Measurements from ENCODE around the gene SOWAHC. TPM values are rescaled to one million over a fixed set of nuclear protein-coding genes. Genes with fewer than 3 reads are reported as not detected.

Gene SOWAHC
- total RNA-seq, 1 experiment from 2014 or later, result 7.8 TPM

- Histone ChIP-seq H3K4me1 (no peaks in the 10 kb centered on the region), H3K36me3 (no peaks in the 10 kb centered on the region), H3K4me3 (no peak overlapping the region), H3K27ac (no peak overlapping the region), H3K27me3 (no peaks in the 10 kb centered on the region; the same call in 1 of the 2 replicates), H3K9me3 (replicated peaks) (no peaks in the 10 kb centered on the region)
- no peak for DNase-seq
Observed at GRCh38 chr2:109647636-109648035, 33.5 kb downstream of the SOWAHC start.

DNA sequence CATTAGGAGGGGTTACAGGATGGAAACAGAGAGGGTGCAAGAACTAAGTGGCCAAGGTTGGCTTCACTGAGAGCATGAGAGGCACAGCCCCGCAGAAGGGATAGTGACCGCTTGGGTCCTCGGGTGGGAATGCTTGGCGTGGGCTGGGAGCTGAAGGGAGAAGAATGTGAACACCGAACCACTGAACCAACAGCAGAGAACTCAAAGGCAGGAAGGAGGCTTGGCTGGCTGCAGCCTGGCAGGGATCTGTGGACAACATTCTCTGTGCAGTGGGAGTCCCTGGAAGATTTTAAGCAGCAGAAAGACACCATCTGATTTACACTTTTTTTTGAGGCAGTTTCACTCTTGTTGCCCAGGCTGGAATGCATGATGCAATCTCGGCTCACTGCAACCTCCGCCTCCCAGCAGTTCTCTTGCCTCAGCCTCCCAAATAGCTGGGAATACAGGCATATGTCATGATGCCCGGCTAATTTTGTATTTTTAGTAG, 33.9 kb downstream of the SOWAHC start:
- no peaks in the 10 kb centered on the region for H3K36me3 ChIP-seq
- no peaks in the 10 kb centered on the region for H3K4me1 ChIP-seq
- H3K27me3 ChIP-seq, result no peaks in the 10 kb centered on the region; the same call in 1 of the 2 replicates
- no peak overlapping the region for H3K27ac ChIP-seq
- no peak for DNase-seq
- no peak overlapping the region for H3K4me3 ChIP-seq
- no peaks in the 10 kb centered on the region for H3K9me3 ChIP-seq (replicated peaks)

DNA sequence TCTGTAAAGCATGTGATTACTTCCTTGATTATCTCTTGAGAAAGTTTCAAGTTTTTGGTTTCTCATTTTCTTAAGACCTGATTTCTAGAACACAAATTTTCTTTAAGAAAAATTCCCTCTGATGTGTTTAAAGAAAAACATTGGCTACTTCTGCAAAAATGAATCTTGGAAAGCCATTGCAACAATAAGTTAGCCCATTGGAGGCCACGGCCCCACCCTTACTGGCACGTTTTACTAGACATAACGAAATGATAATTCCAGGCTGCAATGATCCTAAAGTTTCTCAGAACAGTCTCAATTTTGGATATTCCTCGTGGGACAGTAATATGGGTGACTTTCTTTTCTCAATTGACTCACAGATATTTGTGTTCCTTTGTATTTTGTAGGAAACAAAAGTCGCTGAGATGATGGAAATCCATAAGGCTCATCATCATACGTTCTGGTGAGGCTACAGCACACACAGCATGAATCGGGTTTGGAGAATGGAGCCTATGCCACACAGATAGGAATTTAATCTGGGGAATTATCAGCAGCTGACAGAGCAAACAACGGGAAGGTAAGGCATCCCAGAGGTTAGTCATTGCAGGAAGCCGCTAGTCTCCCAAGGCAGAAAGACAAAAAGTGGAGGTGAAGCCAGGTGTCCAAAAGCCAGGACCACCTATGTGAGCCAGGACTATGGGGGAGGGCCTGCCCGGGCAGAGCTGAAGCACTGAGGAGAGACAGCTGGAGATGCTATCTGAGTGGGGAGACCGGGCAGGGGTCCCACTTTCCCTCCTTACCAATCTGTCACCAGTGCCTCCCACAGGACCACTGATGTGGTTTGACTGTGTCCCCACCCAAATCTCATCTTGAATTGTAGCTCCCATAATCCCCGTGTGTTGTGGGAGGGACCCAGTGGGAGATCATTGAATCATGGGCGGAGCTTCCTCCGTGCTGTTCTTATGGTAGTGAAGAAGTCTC, 35.9 kb downstream of the SOWAHC start:
- Histone ChIP-seq H3K27me3 (no peaks in the 10 kb centered on the region; the same call in 1 of the 2 replicates), H3K4me1 (peaks cover 1% of the 10 kb centered on the region), H3K4me3 (no peak overlapping the region), H3K36me3 (no peaks in the 10 kb centered on the region), H3K9me3 (replicated peaks) (no peaks in the 10 kb centered on the region), H3K27ac (no peak overlapping the region)
- DNase-seq, result no peak

DNA sequence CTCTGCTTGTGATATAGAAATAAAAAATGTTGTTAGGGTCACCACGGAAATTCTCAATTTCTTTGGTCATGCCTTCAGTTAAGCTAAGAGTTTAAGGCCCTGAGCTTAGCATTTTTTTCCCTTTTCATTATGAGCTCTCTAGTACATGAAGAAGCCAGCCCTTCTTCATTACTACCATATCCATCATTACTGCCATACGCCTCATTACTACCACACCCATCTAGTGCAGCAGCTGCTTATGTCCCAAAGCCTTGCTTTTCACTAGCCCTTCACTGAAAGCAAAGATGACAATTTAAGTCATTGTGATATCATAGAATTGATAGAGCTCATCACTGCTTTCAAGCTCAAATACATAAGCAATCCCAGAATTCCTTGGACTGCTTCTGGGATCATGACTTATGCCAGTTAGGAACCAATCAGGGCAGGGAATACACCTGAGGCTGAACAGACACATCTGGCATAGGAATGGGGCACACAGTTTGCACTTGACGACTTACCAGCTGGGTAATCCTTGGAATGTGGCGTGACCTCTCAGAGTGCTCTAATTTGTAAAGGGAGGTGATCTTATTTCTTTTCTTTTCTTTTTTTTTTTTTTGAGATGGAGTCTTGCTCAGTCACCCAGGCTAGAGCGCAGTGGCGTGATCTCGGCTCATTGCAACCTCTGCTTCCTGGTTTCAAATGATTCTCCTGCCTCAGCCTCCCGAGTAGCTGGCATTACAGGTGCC, 40.3 kb downstream of the SOWAHC start:
- no peaks in the 10 kb centered on the region for H3K36me3 ChIP-seq
- H3K9me3 ChIP-seq (replicated peaks), result no peaks in the 10 kb centered on the region
- H3K27ac ChIP-seq, result no peak overlapping the region
- no peak overlapping the region for H3K4me3 ChIP-seq
- H3K4me1 ChIP-seq, result peaks cover 9% of the 10 kb centered on the region
- no peak for DNase-seq
- no peaks in the 10 kb centered on the region for H3K27me3 ChIP-seq

DNA sequence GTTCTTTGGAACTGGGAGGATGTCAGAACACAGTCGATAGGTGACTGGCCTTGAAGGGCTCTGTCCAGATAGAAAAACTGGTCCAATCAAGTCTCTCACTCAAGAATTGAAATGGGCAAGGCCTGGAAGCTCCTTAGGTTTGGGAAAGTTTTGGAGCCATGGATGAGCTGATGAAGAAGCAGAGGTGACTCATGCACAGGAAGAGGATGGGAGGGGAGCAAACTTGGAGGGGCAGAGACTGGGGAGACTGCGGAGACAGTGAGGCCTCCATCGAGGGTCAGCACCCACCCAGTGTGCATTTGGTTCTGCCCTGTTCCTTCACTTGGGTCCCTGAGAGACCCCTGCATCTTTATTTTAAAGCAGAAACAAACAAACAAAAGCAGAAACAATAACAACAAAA, 41.1 kb downstream of the SOWAHC start:
- no peak for DNase-seq
- Histone ChIP-seq H3K4me1 (peaks cover 14% of the 10 kb centered on the region), H3K9me3 (replicated peaks) (no peaks in the 10 kb centered on the region), H3K4me3 (no peak overlapping the region), H3K27ac (no peak overlapping the region), H3K27me3 (no peaks in the 10 kb centered on the region), H3K36me3 (no peaks in the 10 kb centered on the region)

DNA sequence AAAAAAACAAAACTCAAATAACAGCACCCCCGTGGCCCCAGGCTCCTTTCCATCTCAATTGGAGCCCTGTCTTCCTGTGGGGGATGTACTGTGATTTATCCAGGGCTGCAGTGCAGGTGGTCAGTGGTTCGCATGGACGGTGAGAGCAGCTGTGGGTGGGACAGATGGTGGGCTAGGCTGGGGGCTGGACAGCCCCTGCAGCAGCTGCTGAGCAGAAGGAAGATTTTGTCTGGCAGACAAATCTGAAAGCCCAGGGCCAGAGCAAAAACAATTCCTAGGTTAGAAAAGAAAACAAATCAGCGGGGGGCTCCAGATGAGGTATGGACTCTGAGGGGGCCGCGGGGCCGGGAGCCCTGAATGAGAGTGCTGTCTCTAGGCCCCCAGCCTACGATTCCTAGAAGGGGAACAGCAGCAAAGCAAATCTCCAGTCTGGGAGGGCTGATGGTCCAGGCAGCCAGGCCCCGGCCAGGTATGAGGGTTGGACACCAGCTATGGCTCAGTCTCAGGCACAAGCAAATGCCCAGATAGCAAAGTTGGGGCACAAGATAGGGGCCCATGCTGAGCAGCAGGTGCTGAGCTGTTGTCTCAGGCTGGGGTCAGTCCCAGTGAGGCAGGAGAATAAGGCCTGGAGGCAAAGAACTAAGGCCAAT, 45.4 kb downstream of the SOWAHC start:
- H3K27ac ChIP-seq, result no peak overlapping the region
- DNase-seq, result peak; percentile 56 to 64
- no peaks in the 10 kb centered on the region for H3K9me3 ChIP-seq (replicated peaks)
- H3K27me3 ChIP-seq, result no peaks in the 10 kb centered on the region
- no peak overlapping the region for H3K4me3 ChIP-seq
- no peaks in the 10 kb centered on the region for H3K36me3 ChIP-seq
- H3K4me1 ChIP-seq, result peaks cover 17% of the 10 kb centered on the region

DNA sequence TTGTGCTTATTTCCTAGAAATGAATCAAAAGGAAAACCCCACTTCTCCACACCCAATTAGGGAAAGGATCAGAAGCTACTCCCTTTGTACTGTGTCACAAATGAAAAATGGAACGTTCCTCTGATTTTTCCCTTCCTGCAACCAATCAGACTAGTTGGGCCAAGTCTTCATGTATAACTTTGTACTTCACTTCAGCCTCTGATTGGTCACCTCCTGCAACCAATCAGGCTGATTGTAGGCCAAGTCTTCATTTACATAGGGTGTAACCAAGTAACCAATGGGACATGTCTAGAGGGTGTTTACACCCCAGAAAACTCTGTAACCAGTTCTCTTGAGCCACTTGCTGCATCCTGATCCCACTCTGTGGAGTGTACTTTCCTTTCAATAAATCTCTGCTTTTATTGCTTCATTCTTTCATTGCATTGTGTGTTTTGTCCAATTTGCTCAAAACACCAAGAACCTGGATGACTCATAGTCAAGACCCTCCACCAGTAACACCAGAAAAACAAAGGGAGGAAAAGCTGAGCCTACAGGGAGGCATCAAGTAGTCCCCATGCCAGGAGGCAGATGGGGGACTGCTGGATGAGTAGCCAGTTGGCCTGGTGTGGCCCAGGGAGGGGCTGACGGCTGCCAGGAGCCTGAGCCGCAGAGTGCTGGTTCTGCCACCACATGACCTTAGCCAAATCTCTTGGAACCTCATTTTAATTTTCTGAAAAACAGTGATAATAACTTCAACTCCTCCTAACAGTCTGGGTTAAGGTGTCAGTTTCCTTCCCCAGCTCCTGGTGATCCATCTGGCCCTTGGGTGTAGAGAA, 46.1 kb downstream of the SOWAHC start:
- Histone ChIP-seq H3K27me3 (no peaks in the 10 kb centered on the region), H3K4me1 (peaks cover 13% of the 10 kb centered on the region), H3K36me3 (no peaks in the 10 kb centered on the region), H3K9me3 (replicated peaks) (no peaks in the 10 kb centered on the region), H3K27ac (no peak overlapping the region), H3K4me3 (no peak overlapping the region)
- peak in 1 of 2 experiments; percentile 66 for DNase-seq

- Histone ChIP-seq H3K36me3 (no peaks in the 10 kb centered on the region), H3K27me3 (no peaks in the 10 kb centered on the region)
Observed at GRCh38 chr2:109662889-109663288, 48.7 kb downstream of the SOWAHC start.

DNA sequence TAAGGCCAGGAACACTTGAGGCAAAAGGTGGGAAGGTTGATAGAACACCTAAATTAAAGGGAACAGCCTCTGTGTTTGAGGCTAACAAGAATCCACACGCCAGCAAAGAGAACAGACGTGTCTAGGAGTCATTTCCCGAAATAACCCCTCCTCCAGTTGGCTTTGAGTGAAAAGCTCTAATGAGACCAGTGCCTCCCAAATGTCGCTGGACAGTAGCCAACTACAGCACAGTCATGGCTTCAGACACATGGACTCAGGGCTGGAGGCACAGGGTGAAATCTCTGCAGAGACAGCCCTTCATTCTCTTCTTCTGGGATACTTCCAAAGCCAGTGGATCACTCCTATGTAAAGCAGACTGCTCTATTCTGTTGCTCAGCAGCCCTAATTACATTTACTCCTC, 49.6 kb downstream of the SOWAHC start:
- Histone ChIP-seq H3K4me3 (no peak overlapping the region), H3K36me3 (no peaks in the 10 kb centered on the region), H3K9me3 (replicated peaks) (no peaks in the 10 kb centered on the region), H3K27ac (no peak overlapping the region), H3K4me1 (peaks cover 12% of the 10 kb centered on the region), H3K27me3 (no peaks in the 10 kb centered on the region)
- DNase-seq, result peak; percentile 54 to 72

More at GRCh38 chr2:109662889-109663288, 48.7 kb downstream of the SOWAHC start:
- Histone ChIP-seq H3K9me3 (replicated peaks) (no peaks in the 10 kb centered on the region), H3K27ac (no peak overlapping the region), H3K4me1 (peaks cover 12% of the 10 kb centered on the region), H3K4me3 (no peak overlapping the region)
- DNase-seq, result no peak

DNA sequence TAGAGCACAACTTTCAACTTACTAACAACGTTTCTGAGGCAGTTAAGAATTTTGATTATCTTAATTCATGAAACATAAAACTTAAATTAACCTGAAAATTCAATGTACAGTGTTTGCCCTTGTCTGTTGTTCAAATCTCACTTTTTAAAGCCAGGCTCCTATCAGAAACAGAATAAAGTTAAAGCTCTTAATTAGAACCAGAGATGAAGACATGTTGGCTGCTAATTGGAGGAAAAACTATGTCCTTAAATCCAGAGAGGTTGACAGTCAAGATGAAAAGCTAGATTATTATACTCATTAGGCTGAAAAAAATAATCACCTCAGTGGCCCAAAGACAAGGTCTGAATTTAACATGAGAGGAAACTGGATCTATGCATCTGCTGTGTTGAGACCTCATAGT, 52.3 kb downstream of the SOWAHC start:
- Histone ChIP-seq H3K4me1 (peaks cover 2% of the 10 kb centered on the region; the same call in 1 of the 2 replicates), H3K36me3 (no peaks in the 10 kb centered on the region), H3K4me3 (no peak overlapping the region), H3K9me3 (replicated peaks) (no peaks in the 10 kb centered on the region), H3K27me3 (no peaks in the 10 kb centered on the region), H3K27ac (no peak overlapping the region)
- no peak for DNase-seq

Other genes starting within 250 kb of the SOWAHC start
- gene SEPTIN10, start 398 bp upstream of the SOWAHC start, total RNA-seq (2014; rRNA removed; shearing (Covaris generic)), result 64.8 and 72.5 TPM in 2 replicates
- 13.3 and 37.1 TPM in 2 replicates for gene RGPD5, start 179.9 kb downstream of the SOWAHC start, total RNA-seq (2014; rRNA removed; shearing (Covaris generic))